Lower lobe of right lung (tissue), 2 donors: ENCODE data around the gene SLIT1. TPM values are rescaled to one million over a fixed set of nuclear protein-coding genes. Genes with fewer than 3 reads are reported as not detected.
A peak's percentile ranks its signal among the peaks of the same experiment; 100 is the strongest.

ENCODE experiments used
- ATAC-seq, 2 donors: fragments of 200-7000 bp; cut with Tn5 transposase; one replicate each; pipeline ENCODE4 v1.9.1; 2020 to 2022; ENCODE audit warnings: mild to moderate bottlenecking in 2 of 2, moderate library complexity in 2 of 2
- DNase-seq: peaks from one replicate; pipeline ENCODE4 v3.0.0-alpha.2; 2020
- H3K27ac ChIP-seq: fragments of 200-600 bp; one replicate; pipeline ENCODE4 v1.8.0; 2022
- H3K27me3 ChIP-seq: fragments of 200-600 bp; one replicate; pipeline ENCODE4 v1.8.0; 2022; ENCODE audit warnings: low read depth
- H3K36me3 ChIP-seq: fragments of 200-600 bp; one replicate; pipeline ENCODE4 v1.8.0; 2022; ENCODE audit warnings: mild to moderate bottlenecking
- H3K4me1 ChIP-seq: fragments of 200-600 bp; one replicate; pipeline ENCODE4 v1.8.0; 2022
- H3K4me3 ChIP-seq: fragments of 200-600 bp; one replicate; pipeline ENCODE4 v1.8.0; 2022; ENCODE audit warnings: mild to moderate bottlenecking
- H3K9me3 ChIP-seq: fragments of 200-600 bp; one replicate; pipeline ENCODE4 v1.8.0; 2022
- CTCF ChIP-seq: fragments of 200-600 bp; IDR thresholded peaks from one replicate; pipeline ENCODE4 v1.8.0; 2022; ENCODE audit warnings: antibody characterized with exemption, mild to moderate bottlenecking
- intact Hi-C: fragments of 100-400 bp; cut with DNase I; formaldehyde crosslinking; loops from one replicate; pipeline ENCODE4 v1.11.0; 2022
- total RNA-seq: library from RNA; stranded (reverse); fragmentation: NEBNext Ultra II Directional; extraction: Animal tissue kit (Norgen Biotek cat#: 25700); gene quantifications from one replicate; pipeline ENCODE4 v1.2.1, GENCODE V29; 2021
- donor health status: DM: no; HTN: yes; CAD: no; lungs with severe emphysema.

The SLIT1 gene
- total RNA-seq, 1 donor from 2014 or later: 0.41 TPM

- Histone ChIP-seq H3K9me3 (no peaks in the 10 kb centered on the region), H3K4me1 (no peaks in the 10 kb centered on the region), H3K4me3 (no peak overlapping the region), H3K27ac (no peak overlapping the region), H3K36me3 (no peaks in the 10 kb centered on the region), H3K27me3 (peaks cover 5% of the 10 kb centered on the region)
- no peak for TF ChIP-seq CTCF
- no peak for DNase-seq
- intact Hi-C loops: no loop called here
- ATAC-seq: no peak
Measured at GRCh38 chr10:97053276-97053675, 132.5 kb downstream of the SLIT1 start.

- H3K4me1 ChIP-seq: no peaks in the 10 kb centered on the region
- no peaks in the 10 kb centered on the region for H3K9me3 ChIP-seq
- H3K36me3 ChIP-seq: no peaks in the 10 kb centered on the region
- intact Hi-C loops: no loop called here
- H3K4me3 ChIP-seq: no peak overlapping the region
- peaks cover 5% of the 10 kb centered on the region for H3K27me3 ChIP-seq
- no peak for DNase-seq
- H3K27ac ChIP-seq: no peak overlapping the region
- ATAC-seq: no peak
- TF ChIP-seq CTCF: no peak
Measured at GRCh38 chr10:97050956-97051496, 134.7 kb downstream of the SLIT1 start.

DNA sequence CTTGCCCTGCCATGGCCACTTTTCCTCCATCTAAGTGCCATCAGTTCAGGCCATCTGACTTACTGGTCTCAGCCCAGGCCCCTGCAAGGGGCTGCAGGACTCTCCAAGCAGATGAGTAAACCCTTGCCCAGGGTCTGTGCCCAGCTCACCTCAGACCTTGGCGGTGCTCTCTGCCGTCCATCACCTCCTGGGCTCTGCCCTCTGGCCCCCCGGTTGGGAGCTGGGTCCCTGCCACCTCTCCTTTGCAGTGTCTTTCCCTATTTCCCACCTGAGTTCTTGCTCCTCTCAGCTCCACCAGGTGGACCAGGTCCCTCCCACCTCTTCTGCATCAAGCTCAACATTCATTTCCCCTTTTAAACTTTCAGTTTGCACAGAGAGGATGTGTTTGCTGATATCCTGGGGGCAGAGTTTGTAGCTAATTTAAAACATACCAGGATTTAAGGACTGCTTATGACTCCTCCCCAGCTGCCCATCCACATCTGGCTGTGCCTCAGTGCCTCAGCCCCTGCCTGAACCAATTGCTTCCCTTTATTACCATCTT lies 135.5 kb downstream of the SLIT1 start:
- Histone ChIP-seq H3K27me3 (peaks cover 5% of the 10 kb centered on the region), H3K36me3 (no peaks in the 10 kb centered on the region), H3K4me1 (no peaks in the 10 kb centered on the region), H3K9me3 (no peaks in the 10 kb centered on the region), H3K27ac (no peak overlapping the region), H3K4me3 (no peak overlapping the region)
- ATAC-seq: no peak
- DNase-seq: no peak
- intact Hi-C loops: no loop called here
- TF ChIP-seq CTCF: no peak

DNA sequence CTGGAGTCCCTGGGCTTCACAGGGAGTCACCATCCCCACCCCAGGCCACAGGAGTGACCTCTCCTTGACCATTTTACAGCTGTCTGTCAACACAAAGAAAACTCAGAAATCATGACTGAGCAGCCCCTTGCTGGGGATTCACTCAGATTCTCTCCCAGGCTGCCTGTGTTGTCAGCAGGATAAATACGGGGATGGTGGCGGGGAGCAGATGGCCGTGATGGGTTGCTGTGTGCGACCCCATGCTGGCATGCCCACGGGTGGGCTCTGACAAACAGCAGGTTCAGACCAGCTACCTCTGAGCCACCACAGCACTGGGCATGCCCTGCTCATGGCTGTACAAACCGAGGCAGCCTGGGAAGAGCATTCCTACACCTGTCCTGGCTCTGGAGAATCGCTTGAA lies 136.1 kb downstream of the SLIT1 start:
- no peak for DNase-seq
- intact Hi-C loops: no loop called here
- no peak for TF ChIP-seq CTCF
- Histone ChIP-seq H3K4me1 (no peaks in the 10 kb centered on the region), H3K9me3 (no peaks in the 10 kb centered on the region), H3K27ac (no peak overlapping the region), H3K4me3 (no peak overlapping the region), H3K27me3 (peaks cover 5% of the 10 kb centered on the region), H3K36me3 (no peaks in the 10 kb centered on the region)
- no peak for ATAC-seq

DNA sequence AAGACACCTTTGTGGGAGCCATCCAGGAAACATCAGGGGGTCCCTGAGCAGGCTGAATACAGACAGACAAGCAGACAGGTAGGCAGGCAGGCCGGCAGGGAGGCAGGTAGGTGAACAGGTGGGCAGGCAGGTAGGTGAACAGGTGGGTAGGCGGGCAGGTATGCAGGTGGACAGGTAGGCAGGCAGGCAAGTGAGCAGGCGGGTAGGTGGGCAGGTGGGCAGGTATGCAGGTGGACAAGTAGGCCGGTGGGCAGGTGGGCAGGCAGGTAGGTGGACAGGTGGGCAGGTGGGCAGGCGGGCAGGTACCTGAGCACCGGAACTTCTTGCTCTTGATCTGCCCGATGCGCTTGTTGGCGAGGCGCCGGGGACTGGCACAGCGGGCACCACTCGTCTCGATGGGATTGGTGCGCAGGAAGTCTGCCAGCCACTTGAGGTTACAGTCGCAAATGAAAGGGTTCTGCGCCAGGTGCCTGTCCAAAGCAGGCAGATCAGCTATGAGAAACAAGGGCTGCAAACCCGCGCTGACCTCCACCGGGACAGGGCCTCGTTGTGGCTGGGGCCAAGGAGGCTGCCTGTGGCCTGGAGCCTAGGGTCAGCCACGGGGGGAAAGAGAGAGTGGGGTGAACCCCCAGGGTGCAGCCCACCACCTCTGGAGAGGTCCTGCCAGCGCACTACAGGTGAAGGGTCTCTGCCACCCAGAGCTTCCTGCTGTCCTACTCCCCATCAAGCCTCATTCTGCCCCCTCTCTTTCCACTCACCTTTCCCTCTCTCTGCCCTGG lies 136.9 kb downstream of the SLIT1 start:
- no peaks in the 10 kb centered on the region for H3K36me3 ChIP-seq
- no peak overlapping the region for H3K4me3 ChIP-seq
- H3K27ac ChIP-seq: no peak overlapping the region
- H3K9me3 ChIP-seq: no peaks in the 10 kb centered on the region
- peaks cover 5% of the 10 kb centered on the region for H3K27me3 ChIP-seq
- DNase-seq (no peak), ATAC-seq (peak in 1 of 2 donors; percentile 9)
- no peak for TF ChIP-seq CTCF
- intact Hi-C loops: no loop called here
- H3K4me1 ChIP-seq: no peaks in the 10 kb centered on the region
